Keratinocyte (primary cell): ENCODE measurements around the gene GALNS. TPM values are rescaled to one million over a fixed set of nuclear protein-coding genes. Genes with fewer than 3 reads are reported as not detected.
A peak's percentile ranks its signal among the peaks of the same experiment; 100 is the strongest.

ENCODE experiments used
- DNase-seq: peaks from one replicate; pipeline ENCODE4 v3.0.0-alpha.2; 2011; ENCODE audit warnings: low read depth, missing footprints, low spot score
- FAIRE-seq: peaks from 2 replicates; lab custom pipeline; 2011; peaks lifted over from hg19 to GRCh38; lab: Jason Lieb, UNC
- H2AFZ ChIP-seq: 2 replicates; pipeline ENCODE4 v1.6.0; 2012; ENCODE audit warnings: low read length, control low read depth, inconsistent platforms; ENCODE audit not compliant: control insufficient read depth
- H3K27ac ChIP-seq: 2 replicates; pipeline ENCODE4 v1.5.1; 2011; ENCODE audit warnings: low read length; ENCODE audit not compliant: control insufficient read depth, insufficient read depth
- H3K27me3 ChIP-seq: 3 replicates; pipeline ENCODE4 v1.6.0; 2011; ENCODE audit warnings: low read length; ENCODE audit not compliant: control insufficient read depth, insufficient read depth; ENCODE audit errors: extremely low read depth
- H3K36me3 ChIP-seq, 2 experiments: 2 replicates in 1 of 2; 3 replicates in 1 of 2; pipeline ENCODE4 v1.5.1; 2011; ENCODE audit warnings: low read length in 2 of 2, mild to moderate bottlenecking in 1 of 2; ENCODE audit not compliant: control insufficient read depth in 2 of 2, insufficient read depth in 2 of 2; ENCODE audit errors: extremely low read depth in 1 of 2
- H3K4me1 ChIP-seq: 3 replicates; pipeline ENCODE4 v1.5.1; 2011; ENCODE audit warnings: low read length; ENCODE audit not compliant: control insufficient read depth, insufficient read depth; ENCODE audit errors: extremely low read depth
- H3K4me2 ChIP-seq: 3 replicates; pipeline ENCODE4 v1.6.0; 2011; ENCODE audit warnings: low read depth, low read length; ENCODE audit not compliant: control insufficient read depth, insufficient read depth; ENCODE audit errors: extremely low read depth
- H3K4me3 ChIP-seq, 3 experiments: fragments of 200-600 bp in 1 of 3; sonication (generic) in 1 of 3; 2 replicates in 2 of 3; 3 replicates in 1 of 3; pipeline ENCODE4 v1.5.1; 2011 to 2016; ENCODE audit warnings: low read length in 3 of 3, mild to moderate bottlenecking in 3 of 3, control low read depth in 2 of 3, inconsistent platforms in 1 of 3, low read depth in 1 of 3, mixed read lengths in 1 of 3, mixed run types in 1 of 3, moderate library complexity in 1 of 3; ENCODE audit not compliant: control insufficient read depth in 2 of 3, insufficient read depth in 2 of 3; ENCODE audit errors: extremely low read depth in 1 of 3
- H3K79me2 ChIP-seq: 2 replicates; pipeline ENCODE4 v1.6.0; 2012; ENCODE audit warnings: low read length; ENCODE audit not compliant: control insufficient read depth, insufficient read depth
- H3K9ac ChIP-seq: 3 replicates; pipeline ENCODE4 v1.6.0; 2011; ENCODE audit warnings: low read length; ENCODE audit not compliant: control insufficient read depth, insufficient read depth; ENCODE audit errors: extremely low read depth
- H3K9me1 ChIP-seq: 3 replicates; pipeline ENCODE4 v1.6.0; 2011; ENCODE audit warnings: low read length; ENCODE audit not compliant: control insufficient read depth, insufficient read depth; ENCODE audit errors: extremely low read depth
- H3K9me3 ChIP-seq: 2 replicates; pipeline ENCODE4 v1.5.1; 2012; ENCODE audit warnings: low read depth, low read length; ENCODE audit not compliant: control insufficient read depth
- H4K20me1 ChIP-seq: 3 replicates; pipeline ENCODE4 v1.6.0; 2011; ENCODE audit warnings: low read length; ENCODE audit not compliant: control insufficient read depth, insufficient read depth; ENCODE audit errors: extremely low read depth
- EZH2 ChIP-seq: IDR thresholded peaks from one replicate; pipeline ENCODE4 v1.6.1; 2012; ENCODE audit warnings: inconsistent platforms, mild to moderate bottlenecking, low read length, moderate library complexity
- dilution Hi-C: fragments of 300-500 bp; cut with MboI; formaldehyde crosslinking; loops from one replicate; pipeline ENCODE4 v1.7.0; 2020; ENCODE audit warnings: low sequenced_read_pairs; ENCODE audit not compliant: extremely low pct_ligation_motif_present
- polyA plus RNA-seq, 5 experiments: library from polyadenylated mRNA; depleted of rRNA in 3 of 5; stranded (reverse) in 3 of 5; stranded (forward) in 1 of 5; unstranded in 1 of 5; fragments of >200 nt; gene quantifications; 1 replicate in 1 of 5; 2 replicates in 3 of 5; 3 replicates in 1 of 5; pipeline versions ENCODE4 v1.2.1 to v1.2.3, GENCODE V29; 2011 to 2012; ENCODE audit warnings: missing spikeins in 2 of 5, low read depth in 1 of 5, low replicate concordance in 1 of 5
- TF ChIP-seq, protein P1 (sequence below), 3 experiments: IDR thresholded peaks in 1 of 3; conservative IDR thresholded peaks in 1 of 3; optimal IDR thresholded peaks in 1 of 3; 2 replicates in 2 of 3; 3 replicates in 1 of 3; pipeline versions ENCODE3 to v1.5.1; 2011; ENCODE audit warnings: low read length in 3 of 3, mild to moderate bottlenecking in 3 of 3, moderate library complexity in 2 of 3, control low read depth in 1 of 3, inconsistent platforms in 1 of 3; ENCODE audit not compliant: insufficient read depth in 2 of 3; ENCODE audit errors: extremely low read depth in 1 of 3

The GALNS gene
- polyA plus RNA-seq, 1 donor (not counting 4 experiments of a cell fraction or from before 2014, with no cell fraction given), result 8.3 TPM

DNA sequence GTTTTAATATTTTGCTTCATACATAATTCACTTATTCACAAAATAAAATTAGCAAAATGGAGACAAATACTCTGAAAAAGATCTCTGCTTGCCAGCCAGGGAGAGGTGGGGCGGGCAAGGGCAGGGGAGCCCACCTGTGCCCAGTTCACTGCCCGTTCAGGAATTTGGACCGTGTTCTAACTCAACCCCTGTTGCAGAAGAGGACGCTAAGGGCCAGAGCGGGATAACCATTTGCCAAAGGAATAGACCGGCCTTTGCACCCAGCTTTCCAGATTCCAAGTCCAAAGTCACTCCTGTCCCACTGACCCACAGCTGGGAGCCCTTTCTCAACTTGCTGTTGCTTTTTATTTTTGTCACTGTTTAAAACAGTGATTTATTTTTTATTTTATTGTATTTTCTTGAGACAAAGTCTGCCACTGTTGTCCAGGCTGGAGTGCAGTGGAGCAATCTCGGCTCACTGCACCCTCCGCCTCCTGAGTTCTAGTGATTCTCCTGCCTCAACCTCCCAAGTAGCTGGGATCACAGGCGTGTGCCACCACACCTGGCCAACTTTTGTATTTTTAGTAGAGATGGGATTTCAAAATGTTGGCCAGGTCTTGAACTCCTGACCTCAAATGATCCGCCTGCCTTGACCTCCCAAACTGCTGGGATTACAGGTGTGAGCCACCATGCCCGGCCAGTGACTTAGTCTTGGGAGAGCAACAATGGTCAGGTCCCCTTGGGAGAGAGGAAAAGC lies 69.0 kb downstream of the GALNS start:
- FAIRE-seq, result no peak
- H4K20me1 ChIP-seq, result peaks cover 3% of the 10 kb centered on the region
- H3K36me3 ChIP-seq, result no peaks in the 10 kb centered on the region
- no peak overlapping the region for H3K4me3 ChIP-seq
- no peak overlapping the region for H3K9ac ChIP-seq
- DNase-seq, result no peak
- H3K79me2 ChIP-seq, result peaks cover 21% of the 10 kb centered on the region
- dilution Hi-C loops, result no loop called here
- H3K27me3 ChIP-seq, result peaks cover 20% of the 10 kb centered on the region
- no peaks in the 10 kb centered on the region for H3K9me3 ChIP-seq
- peaks cover 11% of the 10 kb centered on the region for H3K4me1 ChIP-seq
- no peak overlapping the region for H3K27ac ChIP-seq
- no peak overlapping the region for H2AFZ ChIP-seq
- H3K9me1 ChIP-seq, result no peaks in the 10 kb centered on the region
- H3K4me2 ChIP-seq, result no peak overlapping the region
- TF ChIP-seq, protein P1, sequence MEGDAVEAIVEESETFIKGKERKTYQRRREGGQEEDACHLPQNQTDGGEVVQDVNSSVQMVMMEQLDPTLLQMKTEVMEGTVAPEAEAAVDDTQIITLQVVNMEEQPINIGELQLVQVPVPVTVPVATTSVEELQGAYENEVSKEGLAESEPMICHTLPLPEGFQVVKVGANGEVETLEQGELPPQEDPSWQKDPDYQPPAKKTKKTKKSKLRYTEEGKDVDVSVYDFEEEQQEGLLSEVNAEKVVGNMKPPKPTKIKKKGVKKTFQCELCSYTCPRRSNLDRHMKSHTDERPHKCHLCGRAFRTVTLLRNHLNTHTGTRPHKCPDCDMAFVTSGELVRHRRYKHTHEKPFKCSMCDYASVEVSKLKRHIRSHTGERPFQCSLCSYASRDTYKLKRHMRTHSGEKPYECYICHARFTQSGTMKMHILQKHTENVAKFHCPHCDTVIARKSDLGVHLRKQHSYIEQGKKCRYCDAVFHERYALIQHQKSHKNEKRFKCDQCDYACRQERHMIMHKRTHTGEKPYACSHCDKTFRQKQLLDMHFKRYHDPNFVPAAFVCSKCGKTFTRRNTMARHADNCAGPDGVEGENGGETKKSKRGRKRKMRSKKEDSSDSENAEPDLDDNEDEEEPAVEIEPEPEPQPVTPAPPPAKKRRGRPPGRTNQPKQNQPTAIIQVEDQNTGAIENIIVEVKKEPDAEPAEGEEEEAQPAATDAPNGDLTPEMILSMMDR (optimal IDR thresholded peaks at IDR 0.05 in 1 of 3, IDR thresholded peaks at IDR 0.05 in 1 of 3, conservative IDR thresholded peaks at IDR 0.05 in 1 of 3; ENCODE audit: extremely low read depth in 1 of 3, insufficient read depth in 2 of 3, low read length in 3 of 3), result no peak
- TF ChIP-seq EZH2, result no peak

DNA sequence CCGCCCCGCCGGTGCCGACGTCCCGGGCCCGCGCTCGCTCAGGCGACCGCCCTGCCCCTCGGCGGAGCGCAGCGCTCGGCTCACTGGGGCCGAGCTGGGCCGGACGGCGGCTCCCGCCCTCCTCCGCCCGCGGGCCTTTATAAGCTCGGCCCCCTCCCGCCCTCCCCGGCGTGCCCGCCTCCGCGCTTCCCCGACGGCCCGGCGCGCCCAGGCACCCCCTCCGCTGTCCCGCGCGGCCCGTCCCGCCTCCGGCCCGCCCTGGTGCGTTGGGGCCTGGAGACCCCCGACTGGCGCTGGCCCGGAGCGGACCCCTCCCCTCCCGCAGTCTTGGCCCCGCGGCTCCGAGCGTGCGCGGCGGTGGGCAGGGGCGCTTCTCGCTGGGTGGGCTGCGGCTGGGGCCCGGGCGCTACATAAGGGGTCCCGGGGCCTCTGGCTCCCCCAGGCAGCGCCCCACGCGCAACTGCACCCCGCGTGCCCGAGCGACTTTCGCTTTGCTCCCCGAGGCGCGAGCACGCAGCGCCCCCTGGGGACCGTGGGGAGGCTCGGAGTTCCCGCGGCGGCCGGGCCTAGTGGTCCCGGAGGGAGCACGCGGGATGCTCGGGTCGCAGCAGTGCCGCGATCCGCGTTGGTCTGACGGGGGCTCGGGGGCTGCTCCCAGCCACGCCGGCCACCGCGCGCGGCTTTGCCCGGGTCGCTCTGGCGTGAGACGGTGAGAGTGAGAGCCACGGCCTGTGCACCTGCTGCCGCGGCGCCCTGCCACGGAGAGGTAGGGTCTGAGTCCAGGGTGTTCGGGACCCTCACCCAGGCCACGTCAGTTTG lies 71.4 kb downstream of the GALNS start, which contains the start of gene PIEZO1:
Gene PIEZO1 (minus strand): TSS at position 115 of the 819 bp plus-strand sequence. CDS start 256 bp downstream, outside the sequence.
- Histone ChIP-seq H3K4me1 (peaks cover 34% of the 10 kb centered on the region), H3K36me3 (peaks cover 0 to 1% of the 10 kb centered on the region in 2 experiments), H4K20me1 (peaks cover 18% of the 10 kb centered on the region), H2AFZ (peak within 1 kb of the TSS; percentile 19), H3K27me3 (peaks cover 6% of the 10 kb centered on the region), H3K9me3 (no peaks in the 10 kb centered on the region), H3K9ac (peak within 1 kb of the TSS; percentile 95), H3K27ac (peak within 1 kb of the TSS; percentile 93), H3K9me1 (no peaks in the 10 kb centered on the region), H3K4me3 (peak within 1 kb of the TSS; percentile 75 to 93 (median 78)), H3K4me2 (peak within 1 kb of the TSS; percentile 100), H3K79me2 (peaks cover 44% of the 10 kb centered on the region)
- no peak for TF ChIP-seq EZH2
- TF ChIP-seq, protein P1 (optimal IDR thresholded peaks at IDR 0.05 in 1 of 3, IDR thresholded peaks at IDR 0.05 in 1 of 3, conservative IDR thresholded peaks at IDR 0.05 in 1 of 3; ENCODE audit: extremely low read depth in 1 of 3, insufficient read depth in 2 of 3, low read length in 3 of 3), result peak; percentile 46 to 86 (median 86)
- no peak for DNase-seq
- FAIRE-seq, result no peak
- dilution Hi-C loops, result no loop called here
